Non-pigmented ciliary epithelial cell (primary cell): ENCODE data around the gene JAKMIP1.
A peak's percentile ranks its signal among the peaks of the same experiment; 100 is the strongest.
"Not testable (repeated sequence)": the region's sequence is repeated elsewhere in the genome, so short reads cannot be mapped to it uniquely, and the experiment has no call there.

Experiments
- DNase-seq: peaks from one replicate; pipeline ENCODE4 v3.0.0-alpha.2; 2010; ENCODE audit warnings: low read depth

JAKMIP1 gene

GRCh38 chr4:6013564-6013963, 186.8 kb downstream of the JAKMIP1 start:
- no peak for DNase-seq

- no peak for DNase-seq
These were observed 188.1 kb downstream of the JAKMIP1 start for GRCh38 chr4:6012200-6012599.

- no peak for DNase-seq
These were observed 188.7 kb downstream of the JAKMIP1 start for GRCh38 chr4:6011686-6012085.

GRCh38 chr4:6011271-6011671, 189.1 kb downstream of the JAKMIP1 start:
- no peak for DNase-seq

- DNase-seq = no peak
These were observed 189.6 kb downstream of the JAKMIP1 start for GRCh38 chr4:6010789-6011188.

GRCh38 chr4:6009452-6009851, 190.9 kb downstream of the JAKMIP1 start:
- no peak for DNase-seq

GRCh38 chr4:6008766-6009385, 191.5 kb downstream of the JAKMIP1 start:
- DNase-seq = no peak

GRCh38 chr4:6008092-6008551, 192.2 kb downstream of the JAKMIP1 start:
- DNase-seq = no peak

- DNase-seq = no peak
These were observed 195.2 kb downstream of the JAKMIP1 start for GRCh38 chr4:6005175-6005574.

- DNase-seq = not testable (repeated sequence)
These were observed 196.9 kb downstream of the JAKMIP1 start for GRCh38 chr4:6003485-6003884.

- DNase-seq = no peak
These were observed 197.4 kb downstream of the JAKMIP1 start for GRCh38 chr4:6002926-6003325.

- DNase-seq = no peak
These were observed 197.9 kb downstream of the JAKMIP1 start for GRCh38 chr4:6002492-6002833.

- no peak for DNase-seq
These were observed 198.5 kb downstream of the JAKMIP1 start for GRCh38 chr4:6001680-6002491.

- no peak for DNase-seq
These were observed 200.5 kb downstream of the JAKMIP1 start for GRCh38 chr4:5999830-6000365.

- DNase-seq = no peak
These were observed 201.0 kb downstream of the JAKMIP1 start for GRCh38 chr4:5999356-5999755.

- peak; percentile 14 for DNase-seq
These were observed 201.9 kb downstream of the JAKMIP1 start for GRCh38 chr4:5998333-5998936.

- no peak for DNase-seq
These were observed 203.7 kb downstream of the JAKMIP1 start for GRCh38 chr4:5996641-5997040.

- DNase-seq = no peak
These were observed 204.3 kb downstream of the JAKMIP1 start for GRCh38 chr4:5995901-5996623.

- no peak for DNase-seq
These were observed 206.2 kb downstream of the JAKMIP1 start for GRCh38 chr4:5993876-5994811.

- DNase-seq = not testable (repeated sequence)
These were observed 207.0 kb downstream of the JAKMIP1 start for GRCh38 chr4:5993346-5993745.

GRCh38 chr4:5992828-5993321, 207.5 kb downstream of the JAKMIP1 start:
- no peak for DNase-seq
